Endothelial cell of umbilical vein (primary cell): ENCODE results near the gene B4GALT5.

Experiments
- GATA2 ChIP-seq: IDR thresholded peaks from 2 replicates; pipeline ENCODE4 v1.7.0; 2011; ENCODE audit warnings: low read depth, mild to moderate bottlenecking, moderate library complexity, mixed read lengths, low read length; ENCODE audit not compliant: insufficient read length, insufficient read depth
- TF ChIP-seq, protein P1 (sequence below), 2 donors: IDR thresholded peaks; 1 replicate in 1 of 2; 2 replicates in 1 of 2; pipeline ENCODE4 v1.5.1; 2011; ENCODE audit warnings: low read length in 2 of 2, mild to moderate bottlenecking in 2 of 2, moderate library complexity in 2 of 2, control low read depth in 1 of 2, inconsistent platforms in 1 of 2, low read depth in 1 of 2; ENCODE audit not compliant: insufficient read depth in 1 of 2; ENCODE audit errors: extremely low read depth in 1 of 2

DNA sequence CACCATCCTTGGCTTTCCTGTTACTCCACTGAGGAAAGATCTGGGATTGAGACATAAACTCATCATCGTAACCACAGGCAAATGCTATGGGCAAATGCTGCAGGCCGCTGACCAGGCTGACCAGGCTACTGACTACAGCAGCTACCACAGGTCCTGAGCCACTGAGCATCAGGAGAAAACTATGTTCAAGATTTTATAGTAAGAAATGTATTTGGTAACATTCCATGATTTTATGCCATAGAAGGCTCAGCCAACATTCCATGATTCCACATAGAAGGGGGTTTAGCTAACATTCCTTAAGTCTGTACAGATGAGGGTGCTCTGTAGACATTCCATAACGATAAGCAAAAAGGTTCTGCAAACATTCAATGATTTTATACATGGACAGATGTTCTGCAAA, 16.1 kb upstream of the B4GALT5 start:
- TF ChIP-seq, protein P1, sequence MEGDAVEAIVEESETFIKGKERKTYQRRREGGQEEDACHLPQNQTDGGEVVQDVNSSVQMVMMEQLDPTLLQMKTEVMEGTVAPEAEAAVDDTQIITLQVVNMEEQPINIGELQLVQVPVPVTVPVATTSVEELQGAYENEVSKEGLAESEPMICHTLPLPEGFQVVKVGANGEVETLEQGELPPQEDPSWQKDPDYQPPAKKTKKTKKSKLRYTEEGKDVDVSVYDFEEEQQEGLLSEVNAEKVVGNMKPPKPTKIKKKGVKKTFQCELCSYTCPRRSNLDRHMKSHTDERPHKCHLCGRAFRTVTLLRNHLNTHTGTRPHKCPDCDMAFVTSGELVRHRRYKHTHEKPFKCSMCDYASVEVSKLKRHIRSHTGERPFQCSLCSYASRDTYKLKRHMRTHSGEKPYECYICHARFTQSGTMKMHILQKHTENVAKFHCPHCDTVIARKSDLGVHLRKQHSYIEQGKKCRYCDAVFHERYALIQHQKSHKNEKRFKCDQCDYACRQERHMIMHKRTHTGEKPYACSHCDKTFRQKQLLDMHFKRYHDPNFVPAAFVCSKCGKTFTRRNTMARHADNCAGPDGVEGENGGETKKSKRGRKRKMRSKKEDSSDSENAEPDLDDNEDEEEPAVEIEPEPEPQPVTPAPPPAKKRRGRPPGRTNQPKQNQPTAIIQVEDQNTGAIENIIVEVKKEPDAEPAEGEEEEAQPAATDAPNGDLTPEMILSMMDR (IDR thresholded peaks at IDR 0.05; ENCODE audit: extremely low read depth in 1 of 2, insufficient read depth in 1 of 2, low read depth in 1 of 2, low read length in 2 of 2): no peak
- TF ChIP-seq GATA2: no peak
